ENCODE data around the gene MAP3K14. TPM values are rescaled to one million over a fixed set of nuclear protein-coding genes. Genes with fewer than 3 reads are reported as not detected.

The MAP3K14 gene
- total RNA-seq, 1 experiment from 2014 or later = 7.8 TPM

GRCh38 chr17:45363498-45363897 is 46.7 kb upstream of the MAP3K14 start:
- H4K20me1 ChIP-seq (ENCODE audit: control insufficient read depth, insufficient read depth, insufficient read length) = no peaks in the 10 kb centered on the region
- H3K23ac ChIP-seq (ENCODE audit: insufficient read length, low read depth, low read length) = no peak overlapping the region
- TF ChIP-seq CTCF (conservative IDR thresholded peaks at IDR 0.05) = no peak
- H3K18ac ChIP-seq (ENCODE audit: insufficient read length, low read depth, low read length) = no peak overlapping the region
- no peak overlapping the region for H3K9ac ChIP-seq (ENCODE audit: extremely low read depth, insufficient read length, low read length)
- no peak overlapping the region for H4K8ac ChIP-seq (replicated peaks; ENCODE audit: insufficient read length, low read depth, low read length)
- H2AFZ ChIP-seq (ENCODE audit: low read length) = no peak overlapping the region
- H4K91ac ChIP-seq (ENCODE audit: insufficient read length, low read depth, low read length) = no peak overlapping the region
- H3K27me3 ChIP-seq (ENCODE audit: insufficient read depth, low read length) = no peaks in the 10 kb centered on the region
- no peak overlapping the region; a peak in 1 of 7 replicates for H3K27ac Mint-ChIP-seq
- H3K4ac ChIP-seq (ENCODE audit: low read depth, low read length) = no peak overlapping the region
- no peaks in the 10 kb centered on the region for H3K9me3 ChIP-seq (ENCODE audit: control insufficient read depth, low read depth, low read length)
- H3K36me3 Mint-ChIP-seq (ENCODE audit: insufficient read depth in 1 of 3, low read depth in 3 of 3) = peaks cover 0 to 2% (median 0%) of the 10 kb centered on the region in 3 experiments; a peak in 2 of 7 replicates
- no peaks in the 10 kb centered on the region for H3K23me2 ChIP-seq (ENCODE audit: insufficient read length, low read depth, low read length, poor library complexity, severe bottlenecking)
- DNase-seq = peak; percentile 26
- WGBS (ENCODE audit: extremely low coverage, insufficient read length, low lambda C conversion rate) = no CpG with 5 or more reads among the region's 3 CpGs
- H2BK12ac ChIP-seq (ENCODE audit: insufficient read length, low read depth, low read length) = peak overlapping the region; percentile 89
- no peak overlapping the region for H2BK5ac ChIP-seq (ENCODE audit: insufficient read length, low read length)
- no peak overlapping the region for H3T11ph ChIP-seq (ENCODE audit: low read length)
- peaks cover 5% of the 10 kb centered on the region; the same call in 1 of the 2 replicates for H3K4me1 ChIP-seq (ENCODE audit: insufficient read depth, low read length)
- H3K9me3 Mint-ChIP-seq = peaks cover 0 to 2% of the 10 kb centered on the region in 2 experiments; a peak in 1 of 5 replicates
- H3K27ac ChIP-seq (ENCODE audit: insufficient read length, low read depth, low read length) = no peak overlapping the region
- H3K27me3 Mint-ChIP-seq (ENCODE audit: low read depth) = no peaks in the 10 kb centered on the region
- no peak overlapping the region for H3K56ac ChIP-seq (ENCODE audit: insufficient read length, low read depth, low read length)
- no peak overlapping the region for H4K5ac ChIP-seq (ENCODE audit: insufficient read length, low read depth, low read length)
- H3K14ac ChIP-seq (ENCODE audit: insufficient read depth, low read length) = 0 out of 2 replicates have a peak overlapping the region, but pooled peaks have one; percentile 41
- no peaks in the 10 kb centered on the region for H3K79me1 ChIP-seq (ENCODE audit: insufficient read depth, low read depth, low read length, poor library complexity, severe bottlenecking)
- peaks cover 33 to 39% of the 10 kb centered on the region in 2 experiments for H3K4me1 Mint-ChIP-seq
- no peaks in the 10 kb centered on the region; the same call in 1 of the 2 replicates for H3K79me2 ChIP-seq (ENCODE audit: insufficient read depth, low read length)
- H2AK5ac ChIP-seq (ENCODE audit: insufficient read length, low read length) = peak overlapping the region; percentile 91
- no peak overlapping the region for H2BK15ac ChIP-seq (ENCODE audit: low read depth, low read length)
- no peak overlapping the region for H3K4me3 Mint-ChIP-seq
- H2BK20ac ChIP-seq (ENCODE audit: low read depth, low read length, poor library complexity, severe bottlenecking) = no peak overlapping the region
- no peak overlapping the region for H3K4me2 ChIP-seq (ENCODE audit: insufficient read depth, insufficient read length, low read length)
- no peak overlapping the region for H2BK120ac ChIP-seq (ENCODE audit: low read depth, low read length, poor library complexity, severe bottlenecking)
